GM21619 (cell line): ENCODE data around the gene VPS37D.
"Not testable (repeated sequence)": the region's sequence is repeated elsewhere in the genome, so short reads cannot be mapped to it uniquely, and the experiment has no call there.

Experiments
- ATAC-seq: cut with Tn5 transposase; IDR thresholded peaks from one replicate; pipeline ENCODE4 v1.9.1; 2021; ENCODE audit not compliant: unreplicated experiment

VPS37D gene

GRCh38 chr7:73704640-73705550, 37.3 kb downstream of the VPS37D start:
- ATAC-seq, result no peak

- no peak for ATAC-seq
Measured at GRCh38 chr7:73705551-73705920, 37.9 kb downstream of the VPS37D start.

DNA sequence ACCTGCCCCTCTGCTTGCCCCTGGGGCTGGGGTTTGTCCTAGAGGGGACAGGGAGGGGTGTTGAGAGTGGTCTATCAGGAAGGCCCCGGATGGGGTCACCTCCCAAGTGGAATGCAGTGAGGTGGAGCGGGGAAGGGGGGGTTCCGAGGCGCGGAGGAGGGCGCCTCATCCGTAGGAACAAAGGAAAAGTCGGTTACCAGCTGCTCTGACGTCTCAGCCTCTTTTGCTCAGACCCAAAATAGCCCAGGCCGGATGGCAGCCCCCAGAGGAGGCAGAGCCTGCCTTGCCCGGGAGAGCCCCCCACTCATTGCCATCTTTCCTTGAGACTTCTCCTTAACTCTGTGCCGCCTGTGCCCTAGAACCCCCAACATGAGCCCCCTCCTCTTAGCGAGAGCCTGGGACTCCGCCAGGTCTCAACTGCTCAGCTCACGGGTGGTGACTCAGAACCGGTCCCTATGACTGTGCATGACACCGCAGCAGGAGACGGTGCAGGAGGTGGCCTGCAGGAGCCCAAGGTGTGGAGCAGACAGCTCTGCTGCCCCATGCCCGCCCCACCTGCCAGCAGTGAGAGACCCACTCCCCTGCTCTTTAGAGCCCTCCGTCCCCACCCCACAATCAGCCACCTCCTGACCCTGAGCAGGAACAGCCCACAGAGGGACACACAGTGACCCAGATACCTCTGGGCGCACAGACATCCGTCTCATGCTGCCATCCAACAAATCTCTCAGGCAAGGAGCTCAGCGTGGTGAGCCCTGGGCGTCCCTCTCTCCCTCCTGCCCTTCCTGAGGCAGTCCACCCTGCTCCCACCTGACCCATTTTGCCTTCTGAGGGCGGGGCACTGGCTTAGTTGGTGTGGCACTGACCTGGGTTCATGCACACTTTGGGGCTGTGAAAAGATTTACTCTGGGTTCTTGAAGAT, 38.8 kb downstream of the VPS37D start:
- ATAC-seq, result no peak

DNA sequence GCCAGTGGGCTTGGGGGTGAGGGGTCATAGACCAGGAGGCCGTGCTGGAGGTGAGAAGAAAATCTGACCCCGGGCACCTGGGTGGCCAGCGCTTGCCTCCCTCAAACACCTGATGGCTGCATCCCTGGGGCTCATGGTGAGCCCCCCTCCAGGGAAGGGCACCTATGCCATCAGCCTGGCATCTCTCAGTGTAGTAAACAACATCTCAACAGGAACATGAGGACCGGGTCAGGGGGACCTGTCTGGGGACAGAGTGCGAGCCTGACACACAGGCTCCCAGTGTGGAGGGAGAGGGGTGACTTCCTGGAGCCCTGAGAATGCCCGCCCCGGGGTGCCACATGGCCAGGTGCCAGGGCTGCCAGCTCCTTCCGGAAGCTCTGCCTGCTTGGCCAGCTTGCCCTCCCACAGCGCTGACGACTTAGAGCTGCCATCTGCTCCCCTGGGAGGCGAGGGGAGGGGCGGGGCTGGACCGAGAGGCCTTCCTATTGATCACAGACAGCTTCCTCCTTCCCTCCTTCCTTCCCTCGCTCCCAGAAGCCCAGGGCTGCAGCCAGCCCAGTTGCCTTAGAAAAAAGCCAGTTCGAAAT, 39.5 kb downstream of the VPS37D start:
- no peak for ATAC-seq

- ATAC-seq, result no peak
Measured at GRCh38 chr7:73708961-73709549, 41.4 kb downstream of the VPS37D start.

DNA sequence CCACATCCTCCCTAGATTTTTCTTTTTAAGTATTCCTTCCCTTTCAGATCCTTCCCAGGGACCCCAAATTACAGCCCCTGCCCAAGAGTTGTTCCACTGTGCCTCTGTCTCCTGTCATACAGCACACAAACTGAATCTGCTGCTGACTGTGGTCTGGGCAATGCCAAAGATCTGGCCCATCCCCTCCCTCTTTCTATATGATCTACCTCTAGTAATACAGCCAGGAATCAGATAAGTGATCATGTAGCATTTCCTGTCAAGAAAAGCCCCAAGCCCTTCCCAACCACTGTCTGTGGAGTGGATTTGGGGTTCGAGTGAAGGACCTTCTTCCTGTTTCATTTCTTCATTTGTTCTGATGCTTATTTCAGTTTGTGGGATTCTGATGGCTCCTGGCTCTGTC, 45.1 kb downstream of the VPS37D start:
- ATAC-seq, result no peak

DNA sequence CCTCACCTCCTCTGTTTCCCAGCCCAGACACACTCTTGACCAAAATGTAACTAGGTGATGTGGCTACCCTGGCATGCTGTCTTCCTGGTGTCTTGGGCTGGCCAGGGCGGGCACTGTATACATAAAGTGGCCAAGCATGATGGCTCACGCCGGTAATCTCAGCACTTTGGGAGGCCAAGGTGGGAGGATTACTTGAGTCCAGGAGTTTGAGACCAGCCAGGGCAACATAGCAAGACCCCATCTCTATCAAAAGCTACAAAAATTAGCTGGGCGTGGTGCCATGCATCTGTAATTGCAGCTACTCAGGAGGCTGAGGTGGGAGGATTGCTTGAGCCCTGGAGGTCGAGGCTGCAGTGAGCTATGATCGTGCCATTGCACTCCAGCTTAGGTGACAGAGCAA, 45.7 kb downstream of the VPS37D start:
- not testable (repeated sequence) for ATAC-seq

DNA sequence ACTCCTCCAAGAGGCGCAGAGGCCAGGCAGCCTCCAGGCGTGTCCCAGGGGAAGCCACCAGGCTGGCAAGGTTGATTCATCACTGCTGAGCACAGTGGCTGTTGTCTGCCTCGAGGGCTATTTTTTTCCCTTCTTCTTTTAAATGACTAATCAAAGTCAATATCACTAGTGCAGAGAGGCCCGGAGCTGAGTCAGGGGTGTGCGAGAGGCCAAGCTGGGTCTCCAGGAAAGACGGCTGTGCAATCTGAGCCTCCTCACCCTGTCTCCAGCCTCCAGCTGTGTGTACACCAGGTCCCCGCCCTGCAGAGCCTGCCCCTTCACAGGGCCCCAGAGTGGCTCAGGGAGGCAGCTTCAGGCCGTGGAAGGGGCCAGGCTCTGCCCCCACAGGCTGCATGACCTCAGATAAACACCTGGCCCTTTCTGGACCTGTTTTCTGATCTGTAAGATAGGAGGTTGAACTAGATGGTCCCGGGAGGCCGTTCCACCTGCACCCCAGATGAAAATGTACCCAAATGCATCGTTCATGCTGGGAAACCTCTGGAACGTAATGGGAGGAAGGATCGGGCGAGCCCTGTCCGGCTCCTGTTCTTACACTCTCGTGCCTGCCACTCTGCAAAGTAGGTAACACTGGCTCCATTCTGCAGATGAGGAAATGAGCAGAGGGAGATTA, 48.2 kb downstream of the VPS37D start:
- ATAC-seq, result no peak

- no peak for ATAC-seq
Measured at GRCh38 chr7:73716318-73716890, 48.8 kb downstream of the VPS37D start.

DNA sequence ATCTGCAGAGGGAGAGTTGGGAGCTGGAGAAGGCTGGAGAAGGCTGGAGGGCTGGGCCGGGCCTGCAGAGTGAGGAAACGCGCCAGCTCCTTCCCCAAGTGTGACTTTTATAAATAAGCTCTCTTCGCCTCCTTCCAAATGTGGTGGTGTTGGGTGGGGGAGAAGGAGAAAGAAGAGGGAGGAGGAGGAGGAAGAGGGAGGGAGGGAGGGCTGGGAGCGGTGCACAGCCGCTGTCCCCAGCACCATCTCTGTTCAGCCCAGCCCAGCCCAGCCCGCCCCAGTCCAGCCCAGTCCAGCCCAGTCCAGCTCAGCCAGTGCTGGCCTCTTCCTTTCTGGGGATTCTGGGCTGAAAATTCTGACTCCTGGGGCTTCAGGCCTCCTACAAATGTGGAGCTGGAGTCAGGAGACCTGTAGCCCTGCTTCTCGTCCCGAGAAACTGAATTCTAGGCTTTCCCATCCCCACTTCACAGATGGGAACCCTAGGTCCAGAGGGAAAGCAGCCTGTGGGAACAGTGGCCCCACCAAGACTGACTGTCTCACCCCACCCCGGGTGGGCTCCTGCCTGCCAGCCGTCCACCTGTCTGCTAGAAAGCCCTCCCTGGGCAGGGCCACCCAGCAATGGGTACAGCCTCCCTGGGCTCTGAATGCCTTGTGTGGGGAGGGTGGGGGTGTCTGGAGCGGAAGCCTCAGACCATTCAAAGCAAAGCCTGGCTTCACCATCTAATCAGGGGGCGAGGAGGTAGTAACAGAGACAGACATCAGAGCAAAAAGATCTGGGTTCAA, 49.6 kb downstream of the VPS37D start:
- no peak for ATAC-seq

DNA sequence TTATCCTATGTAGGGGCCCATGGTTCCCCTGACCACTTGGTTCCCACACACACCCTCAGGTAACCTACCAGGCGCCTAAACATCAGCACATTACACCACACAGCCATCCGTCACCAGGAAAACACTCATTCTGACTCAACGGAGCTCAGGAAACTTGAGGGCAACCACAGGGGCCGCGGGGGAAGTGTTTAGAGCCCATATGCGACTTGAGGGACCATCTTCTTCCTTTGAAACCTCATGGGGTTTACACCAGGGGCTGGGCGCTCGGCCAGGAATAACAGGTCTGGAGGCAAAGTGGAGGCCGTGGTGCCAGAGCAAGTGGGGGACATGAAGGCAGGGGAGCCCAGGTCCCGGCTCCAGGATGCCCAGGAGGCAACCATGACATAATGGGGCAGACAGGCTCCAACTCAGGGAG, 50.4 kb downstream of the VPS37D start:
- no peak for ATAC-seq

DNA sequence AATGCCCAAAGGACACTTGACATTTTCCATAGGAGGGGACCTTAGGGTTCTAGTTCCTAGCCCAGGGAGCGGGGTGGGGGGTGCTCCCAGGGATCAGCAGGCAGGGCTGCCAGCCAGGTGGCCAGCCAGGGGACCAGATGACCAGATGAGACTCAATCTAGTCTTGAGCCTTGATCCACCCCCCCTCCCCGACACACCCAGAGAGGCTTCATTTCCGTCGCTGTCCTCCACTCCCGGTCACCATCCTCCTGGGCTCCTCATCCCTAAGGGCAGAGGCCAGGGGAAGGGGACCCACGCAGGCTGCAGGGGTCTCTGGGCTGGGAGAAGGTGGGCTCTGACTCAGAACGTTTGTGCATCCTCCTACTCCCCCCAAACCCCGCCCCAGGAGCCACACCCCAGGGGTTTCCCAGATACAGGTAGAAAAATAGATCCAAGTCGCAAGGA, 50.8 kb downstream of the VPS37D start:
- ATAC-seq, result no peak

DNA sequence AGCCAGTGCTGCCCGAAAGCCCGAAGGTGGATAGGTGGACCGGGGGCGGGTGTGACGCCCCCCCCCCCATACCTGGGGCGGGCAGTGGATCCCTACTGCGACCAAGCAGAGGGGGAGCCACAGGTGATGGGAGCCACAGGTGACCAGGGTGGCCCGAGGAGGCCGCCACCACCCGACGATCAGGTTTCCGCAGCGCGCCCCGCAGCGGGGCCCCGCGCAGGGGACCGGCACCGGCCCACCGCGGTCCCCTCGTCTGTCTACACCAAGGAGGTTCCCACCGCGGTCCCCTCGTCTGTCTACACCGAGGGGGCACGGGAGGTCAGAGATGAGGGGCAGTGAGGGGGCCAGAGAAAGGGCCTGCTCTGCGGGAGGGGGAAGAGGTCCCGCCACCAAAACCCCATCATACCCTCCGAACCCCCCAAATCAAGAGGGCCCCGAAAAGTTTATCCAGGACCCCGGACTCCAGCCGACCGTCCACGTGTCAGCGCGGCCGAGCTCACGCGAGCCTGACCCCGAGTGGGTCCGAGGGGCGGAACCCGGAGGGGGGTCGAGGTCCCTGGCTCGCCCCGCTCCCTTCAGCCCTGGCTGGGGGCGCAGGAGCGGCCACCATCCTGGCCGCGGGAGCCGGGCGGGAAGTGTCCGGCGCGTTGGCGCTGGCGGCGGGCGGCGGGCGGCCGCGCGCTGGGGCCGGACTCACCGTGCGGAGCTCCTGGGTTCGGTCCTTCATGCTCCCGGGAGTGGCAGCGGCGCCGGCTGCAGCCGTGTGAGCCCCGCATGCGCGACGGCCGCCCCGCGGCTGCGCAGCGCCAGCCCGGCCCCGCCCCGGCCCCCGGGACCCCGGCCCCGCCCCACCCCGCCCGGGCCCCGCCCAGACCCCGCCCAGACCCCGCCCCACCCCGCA, 51.5 kb downstream of the VPS37D start, which contains the start of gene STX1A:
Gene STX1A, minus strand, starts transcription at position 765 of the 901 bp plus-strand sequence. Its CDS starts 38 bp downstream, at position 727.
- peak; percentile 38 for ATAC-seq

- ATAC-seq, result no peak
Measured at GRCh38 chr7:73719806-73720169, 52.2 kb downstream of the VPS37D start.

- ATAC-seq, result not testable (repeated sequence)
Measured at GRCh38 chr7:73720443-73720842, 52.8 kb downstream of the VPS37D start.

- ATAC-seq, result no peak
Measured at GRCh38 chr7:73721377-73721817, 53.8 kb downstream of the VPS37D start.
